AG04449 (cell line): ENCODE measurements around the gene IKZF3.

Experiments
- CTCF ChIA-PET: fragments of 350-600 bp; formaldehyde crosslinking; extraction: SDS; loops from one replicate; lab custom pipeline; 2021; ENCODE audit warnings: antibody characterized with exemption; lab: Yijun Ruan, JAX
- POLR2A ChIA-PET: fragments of 400-600, 350-600 bp; formaldehyde crosslinking; extraction: SDS; loops from one replicate; lab custom pipeline; 2020; ENCODE audit warnings: antibody characterized with exemption, inconsistent platforms; lab: Yijun Ruan, JAX
- DNase-seq: peaks from one replicate; pipeline ENCODE4 v3.0.0-alpha.2; 2010; ENCODE audit warnings: low read depth, low spot score
- H3K4me3 ChIP-seq: 2 replicates; pipeline ENCODE4 v1.5.1; 2011; ENCODE audit warnings: low read depth, mild to moderate bottlenecking, control low read depth, low read length
- TF ChIP-seq, protein P1 (sequence below): IDR thresholded peaks from one replicate; pipeline ENCODE4 v1.5.1; 2011; ENCODE audit warnings: mild to moderate bottlenecking, moderate library complexity, low read length, control low read depth, inconsistent platforms; ENCODE audit not compliant: insufficient read depth; ENCODE audit errors: missing control alignments

Gene IKZF3

DNA sequence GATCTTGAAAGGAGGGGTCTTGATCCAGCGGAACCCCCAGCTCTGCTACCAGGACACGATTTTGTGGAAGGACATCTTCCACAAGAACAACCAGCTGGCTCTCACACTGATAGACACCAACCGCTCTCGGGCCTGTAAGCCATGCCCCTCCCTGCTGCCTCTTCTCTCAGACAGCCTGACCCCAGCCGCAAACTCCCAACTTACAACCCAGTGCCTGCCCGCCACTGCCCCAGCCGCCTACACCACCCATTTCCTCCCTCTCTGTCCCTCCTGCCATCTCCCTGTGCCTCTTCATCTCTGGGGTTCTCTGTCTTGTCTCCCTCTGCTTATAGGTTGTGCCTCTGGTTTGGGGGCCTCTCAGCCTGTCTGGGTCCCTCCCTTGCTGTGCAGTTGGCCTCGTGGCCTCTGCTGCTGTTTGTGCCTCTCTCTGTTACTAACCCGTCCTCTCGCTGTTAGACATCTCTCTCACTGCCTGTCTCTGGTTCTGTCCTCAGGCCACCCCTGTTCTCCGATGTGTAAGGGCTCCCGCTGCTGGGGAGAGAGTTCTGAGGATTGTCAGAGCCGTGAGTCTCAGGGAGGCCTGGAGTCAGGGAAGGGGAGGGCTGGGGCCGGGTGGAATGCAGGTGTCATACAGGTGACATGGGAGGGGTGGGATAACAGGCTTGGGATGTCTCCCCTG, 154.7 kb downstream of the IKZF3 start:
- ChIA-PET CTCF (interaction anchor here (0.9 to 1.0 kb wide), 3 partner anchors 12 to 88 kb away, joined by 3 read pairs; no protein-coding TSS in a partner anchor), POLR2A (interaction anchor here (1.2 kb wide), 1 partner anchor 9 kb away, joined by 3 read pairs; the partner anchor contains the start of gene ERBB2)
- H3K4me3 ChIP-seq, result no peak overlapping the region
- no peak for DNase-seq
- TF ChIP-seq, protein P1, sequence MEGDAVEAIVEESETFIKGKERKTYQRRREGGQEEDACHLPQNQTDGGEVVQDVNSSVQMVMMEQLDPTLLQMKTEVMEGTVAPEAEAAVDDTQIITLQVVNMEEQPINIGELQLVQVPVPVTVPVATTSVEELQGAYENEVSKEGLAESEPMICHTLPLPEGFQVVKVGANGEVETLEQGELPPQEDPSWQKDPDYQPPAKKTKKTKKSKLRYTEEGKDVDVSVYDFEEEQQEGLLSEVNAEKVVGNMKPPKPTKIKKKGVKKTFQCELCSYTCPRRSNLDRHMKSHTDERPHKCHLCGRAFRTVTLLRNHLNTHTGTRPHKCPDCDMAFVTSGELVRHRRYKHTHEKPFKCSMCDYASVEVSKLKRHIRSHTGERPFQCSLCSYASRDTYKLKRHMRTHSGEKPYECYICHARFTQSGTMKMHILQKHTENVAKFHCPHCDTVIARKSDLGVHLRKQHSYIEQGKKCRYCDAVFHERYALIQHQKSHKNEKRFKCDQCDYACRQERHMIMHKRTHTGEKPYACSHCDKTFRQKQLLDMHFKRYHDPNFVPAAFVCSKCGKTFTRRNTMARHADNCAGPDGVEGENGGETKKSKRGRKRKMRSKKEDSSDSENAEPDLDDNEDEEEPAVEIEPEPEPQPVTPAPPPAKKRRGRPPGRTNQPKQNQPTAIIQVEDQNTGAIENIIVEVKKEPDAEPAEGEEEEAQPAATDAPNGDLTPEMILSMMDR, result no peak
